ENCODE measurements around the gene GAA.

Gene GAA

GRCh38 chr17:80106176-80106575 lies 4.8 kb downstream of the GAA start:
- Mint-ChIP-seq H3K36me3 (ENCODE audit: low read depth) (peaks cover 7% of the 10 kb centered on the region), H3K27me3 (no peaks in the 10 kb centered on the region), H3K27ac (no peak overlapping the region), H3K9me3 (no peaks in the 10 kb centered on the region), H3K4me3 (no peak overlapping the region), H3K4me1 (ENCODE audit: low read depth) (peaks cover 14% of the 10 kb centered on the region)

DNA sequence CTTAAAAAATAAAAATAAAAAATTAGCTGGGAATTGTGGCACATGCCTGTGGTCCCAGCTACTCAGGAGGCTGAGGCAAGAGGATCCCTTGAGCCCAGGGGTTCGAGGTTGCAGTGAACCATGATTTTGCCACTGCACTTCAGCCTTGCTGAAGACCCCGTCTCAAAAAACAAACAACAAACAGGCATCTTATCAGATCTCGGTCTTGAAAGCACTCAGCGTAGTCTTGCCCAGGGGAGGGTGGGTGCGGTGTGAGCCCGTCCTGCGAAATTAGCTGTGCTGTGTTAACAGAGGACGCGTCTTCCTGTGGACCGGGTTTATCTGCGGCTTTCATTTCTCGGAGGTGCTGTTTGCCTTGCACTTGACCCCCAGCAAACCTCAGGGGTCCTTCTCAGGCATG lies 5.4 kb downstream of the GAA start:
- H3K9me3 Mint-ChIP-seq: no peaks in the 10 kb centered on the region
- peaks cover 14% of the 10 kb centered on the region for H3K4me1 Mint-ChIP-seq (ENCODE audit: low read depth)
- peaks cover 7% of the 10 kb centered on the region for H3K36me3 Mint-ChIP-seq (ENCODE audit: low read depth)
- no peaks in the 10 kb centered on the region for H3K27me3 Mint-ChIP-seq
- no peak overlapping the region for H3K27ac Mint-ChIP-seq
- H3K4me3 Mint-ChIP-seq: no peak overlapping the region

- Mint-ChIP-seq H3K36me3 (ENCODE audit: low read depth) (peaks cover 7% of the 10 kb centered on the region), H3K27ac (no peak overlapping the region), H3K9me3 (no peaks in the 10 kb centered on the region), H3K4me3 (no peak overlapping the region), H3K4me1 (ENCODE audit: low read depth) (peaks cover 10% of the 10 kb centered on the region), H3K27me3 (no peaks in the 10 kb centered on the region)
Measured at GRCh38 chr17:80107231-80108021, 6.0 kb downstream of the GAA start.

DNA sequence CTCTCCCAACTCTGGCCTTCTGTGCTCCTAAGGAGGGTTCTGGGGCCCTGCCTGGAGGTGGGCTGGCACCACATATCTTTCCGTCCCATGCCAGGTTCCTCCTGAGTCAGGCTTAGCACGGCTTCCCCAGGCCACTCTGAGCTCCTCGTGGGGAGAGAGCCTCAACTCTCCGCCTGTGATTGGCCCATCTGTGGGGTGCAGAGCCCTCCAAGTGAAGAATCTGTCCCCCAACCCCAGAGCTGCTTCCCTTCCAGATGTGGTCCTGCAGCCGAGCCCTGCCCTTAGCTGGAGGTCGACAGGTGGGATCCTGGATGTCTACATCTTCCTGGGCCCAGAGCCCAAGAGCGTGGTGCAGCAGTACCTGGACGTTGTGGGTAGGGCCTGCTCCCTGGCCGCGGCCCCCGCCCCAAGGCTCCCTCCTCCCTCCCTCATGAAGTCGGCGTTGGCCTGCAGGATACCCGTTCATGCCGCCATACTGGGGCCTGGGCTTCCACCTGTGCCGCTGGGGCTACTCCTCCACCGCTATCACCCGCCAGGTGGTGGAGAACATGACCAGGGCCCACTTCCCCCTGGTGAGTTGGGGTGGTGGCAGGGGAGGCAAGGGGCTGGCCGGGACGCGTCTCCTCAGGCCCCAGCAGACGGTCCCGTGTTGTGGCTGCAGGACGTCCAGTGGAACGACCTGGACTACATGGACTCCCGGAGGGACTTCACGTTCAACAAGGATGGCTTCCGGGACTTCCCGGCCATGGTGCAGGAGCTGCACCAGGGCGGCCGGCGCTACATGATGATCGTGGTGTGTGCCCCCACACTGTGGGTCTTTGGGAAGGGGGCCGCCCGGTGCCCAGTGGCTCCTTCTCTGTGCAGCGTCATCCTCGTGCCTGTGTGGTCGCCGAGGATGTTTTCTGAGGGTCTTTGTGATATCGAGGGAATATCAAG lies 6.9 kb downstream of the GAA start:
- H3K4me1 Mint-ChIP-seq (ENCODE audit: low read depth): peaks cover 2% of the 10 kb centered on the region
- H3K36me3 Mint-ChIP-seq (ENCODE audit: low read depth): peaks cover 7% of the 10 kb centered on the region
- H3K9me3 Mint-ChIP-seq: no peaks in the 10 kb centered on the region
- H3K4me3 Mint-ChIP-seq: no peak overlapping the region
- H3K27me3 Mint-ChIP-seq: no peaks in the 10 kb centered on the region
- H3K27ac Mint-ChIP-seq: no peak overlapping the region

- H3K4me1 Mint-ChIP-seq (ENCODE audit: low read depth): no peaks in the 10 kb centered on the region
- peaks cover 7% of the 10 kb centered on the region for H3K36me3 Mint-ChIP-seq (ENCODE audit: low read depth)
- no peaks in the 10 kb centered on the region for H3K9me3 Mint-ChIP-seq
- H3K27me3 Mint-ChIP-seq: no peaks in the 10 kb centered on the region
- H3K4me3 Mint-ChIP-seq: no peak overlapping the region
- H3K27ac Mint-ChIP-seq: no peak overlapping the region
Measured at GRCh38 chr17:80109066-80109660, 7.8 kb downstream of the GAA start.

- H3K9me3 Mint-ChIP-seq: no peaks in the 10 kb centered on the region
- no peaks in the 10 kb centered on the region for H3K4me1 Mint-ChIP-seq (ENCODE audit: low read depth)
- H3K27ac Mint-ChIP-seq: no peak overlapping the region
- no peak overlapping the region for H3K4me3 Mint-ChIP-seq
- no peaks in the 10 kb centered on the region for H3K27me3 Mint-ChIP-seq
- peaks cover 7% of the 10 kb centered on the region for H3K36me3 Mint-ChIP-seq (ENCODE audit: low read depth)
Measured at GRCh38 chr17:80109713-80110446, 8.5 kb downstream of the GAA start.

DNA sequence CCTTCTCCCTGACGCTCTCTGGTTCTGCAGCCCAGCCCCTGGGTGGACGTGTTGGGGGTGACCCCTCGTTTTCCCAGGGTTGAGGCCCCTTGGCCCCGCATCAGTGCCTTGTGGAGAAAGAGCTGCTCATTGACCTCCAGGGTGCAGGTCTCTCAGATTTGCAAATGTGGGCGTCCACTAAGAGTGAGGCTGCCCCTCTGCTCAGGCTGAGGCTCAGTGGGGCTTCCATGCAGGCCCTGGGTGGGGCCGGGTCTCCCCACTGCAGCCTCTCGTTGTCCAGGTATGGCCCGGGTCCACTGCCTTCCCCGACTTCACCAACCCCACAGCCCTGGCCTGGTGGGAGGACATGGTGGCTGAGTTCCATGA lies 9.0 kb downstream of the GAA start:
- H3K9me3 Mint-ChIP-seq: no peaks in the 10 kb centered on the region
- H3K4me1 Mint-ChIP-seq (ENCODE audit: low read depth): no peaks in the 10 kb centered on the region
- H3K4me3 Mint-ChIP-seq: no peak overlapping the region
- peaks cover 7% of the 10 kb centered on the region for H3K36me3 Mint-ChIP-seq (ENCODE audit: low read depth)
- no peak overlapping the region for H3K27ac Mint-ChIP-seq
- no peaks in the 10 kb centered on the region for H3K27me3 Mint-ChIP-seq

DNA sequence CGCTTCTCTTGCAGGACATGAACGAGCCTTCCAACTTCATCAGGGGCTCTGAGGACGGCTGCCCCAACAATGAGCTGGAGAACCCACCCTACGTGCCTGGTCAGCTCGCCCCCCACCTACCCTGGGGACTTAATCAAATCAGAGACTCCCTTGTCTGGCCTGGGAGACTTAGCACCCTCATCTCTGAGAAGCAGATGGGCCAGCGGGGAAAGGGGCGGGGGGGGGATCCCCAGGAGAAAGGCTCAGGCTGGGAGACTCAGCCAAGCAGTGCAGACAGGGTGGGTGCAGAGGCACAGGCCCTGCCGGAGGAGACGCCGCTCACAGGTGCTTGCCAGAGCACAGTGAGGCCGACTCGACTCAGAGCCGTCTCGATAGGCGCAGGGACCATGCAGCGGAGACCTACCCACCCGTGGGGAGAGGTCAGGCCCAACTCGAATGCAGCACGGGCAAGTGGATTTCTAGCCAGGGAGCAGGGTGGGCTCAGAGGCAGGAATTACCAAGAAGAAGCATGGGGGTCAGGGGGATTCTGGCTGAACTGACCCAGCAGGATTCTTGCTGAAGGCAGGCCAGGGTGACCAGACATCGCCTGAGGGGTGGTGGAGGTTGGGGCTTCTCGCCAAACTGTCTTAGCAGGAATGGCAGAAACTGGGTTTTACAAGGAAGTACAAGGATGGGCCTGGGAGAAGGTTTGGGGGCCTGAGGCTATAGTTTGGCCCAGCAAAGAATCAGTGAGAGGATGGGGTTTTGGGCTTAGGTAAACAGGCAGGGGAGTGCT lies 9.7 kb downstream of the GAA start:
- no peak overlapping the region for H3K27ac Mint-ChIP-seq
- H3K9me3 Mint-ChIP-seq: no peaks in the 10 kb centered on the region
- no peaks in the 10 kb centered on the region for H3K27me3 Mint-ChIP-seq
- H3K4me3 Mint-ChIP-seq: no peak overlapping the region
- H3K4me1 Mint-ChIP-seq (ENCODE audit: low read depth): no peaks in the 10 kb centered on the region
- peaks cover 1% of the 10 kb centered on the region for H3K36me3 Mint-ChIP-seq (ENCODE audit: low read depth)

GRCh38 chr17:80111702-80112470 lies 10.5 kb downstream of the GAA start:
- Mint-ChIP-seq H3K36me3 (ENCODE audit: low read depth) (no peaks in the 10 kb centered on the region), H3K4me3 (no peak overlapping the region), H3K27me3 (no peaks in the 10 kb centered on the region), H3K9me3 (no peaks in the 10 kb centered on the region), H3K4me1 (ENCODE audit: low read depth) (no peaks in the 10 kb centered on the region), H3K27ac (no peak overlapping the region)

- Mint-ChIP-seq H3K27ac (no peak overlapping the region), H3K27me3 (no peaks in the 10 kb centered on the region), H3K4me3 (no peak overlapping the region), H3K9me3 (no peaks in the 10 kb centered on the region), H3K4me1 (ENCODE audit: low read depth) (no peaks in the 10 kb centered on the region), H3K36me3 (ENCODE audit: low read depth) (no peaks in the 10 kb centered on the region)
Measured at GRCh38 chr17:80112471-80113032, 11.2 kb downstream of the GAA start.

DNA sequence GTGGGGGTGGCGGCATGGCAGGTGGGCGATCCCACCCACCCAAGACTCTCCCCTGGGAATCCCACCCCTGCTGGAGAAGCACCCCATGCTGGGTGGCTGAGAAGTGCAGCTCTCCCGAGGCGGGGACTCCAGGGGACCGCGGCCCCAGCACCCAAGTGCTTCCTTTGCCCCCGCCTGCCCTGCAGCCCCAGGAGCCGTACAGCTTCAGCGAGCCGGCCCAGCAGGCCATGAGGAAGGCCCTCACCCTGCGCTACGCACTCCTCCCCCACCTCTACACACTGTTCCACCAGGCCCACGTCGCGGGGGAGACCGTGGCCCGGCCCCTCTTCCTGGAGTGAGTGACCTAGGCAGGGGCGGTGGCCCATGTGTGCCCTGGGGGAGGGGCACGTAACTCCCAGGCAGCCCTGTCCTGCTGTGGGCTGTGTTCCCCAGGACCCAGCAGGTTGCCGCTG lies 11.7 kb downstream of the GAA start:
- Mint-ChIP-seq H3K27ac (no peak overlapping the region), H3K4me1 (ENCODE audit: low read depth) (no peaks in the 10 kb centered on the region), H3K36me3 (ENCODE audit: low read depth) (no peaks in the 10 kb centered on the region), H3K9me3 (no peaks in the 10 kb centered on the region), H3K27me3 (no peaks in the 10 kb centered on the region), H3K4me3 (no peak overlapping the region)

DNA sequence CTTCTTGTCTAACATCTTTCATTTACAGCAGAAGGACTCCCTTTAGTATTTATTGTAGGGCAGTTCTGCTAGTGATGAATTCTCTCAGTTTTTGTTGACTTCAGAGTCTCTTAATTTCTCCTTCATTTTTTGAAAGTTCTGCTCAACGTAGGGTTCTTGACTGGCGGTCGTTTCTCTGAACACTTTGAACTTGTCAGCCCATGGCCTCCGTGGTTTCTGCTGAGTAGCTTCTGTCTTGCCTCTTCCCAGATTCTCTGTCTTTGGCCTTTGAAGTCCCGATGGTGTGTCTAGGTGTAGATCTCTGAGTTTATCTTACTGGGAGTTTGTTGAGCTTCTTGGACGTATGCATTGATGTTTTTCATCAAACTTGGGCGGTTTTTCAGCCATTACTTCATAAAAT lies 13.4 kb downstream of the GAA start:
- Mint-ChIP-seq H3K36me3 (ENCODE audit: low read depth) (no peaks in the 10 kb centered on the region), H3K27ac (no peak overlapping the region), H3K9me3 (no peaks in the 10 kb centered on the region), H3K4me3 (no peak overlapping the region), H3K27me3 (no peaks in the 10 kb centered on the region), H3K4me1 (ENCODE audit: low read depth) (no peaks in the 10 kb centered on the region)

GRCh38 chr17:80115159-80115558 lies 13.8 kb downstream of the GAA start:
- Mint-ChIP-seq H3K27me3 (no peaks in the 10 kb centered on the region), H3K4me1 (ENCODE audit: low read depth) (no peaks in the 10 kb centered on the region), H3K9me3 (no peaks in the 10 kb centered on the region), H3K27ac (no peak overlapping the region), H3K4me3 (no peak overlapping the region), H3K36me3 (ENCODE audit: low read depth) (no peaks in the 10 kb centered on the region)
